Cardiac fibroblast (primary cell): ENCODE data around the gene DHCR24.
A peak's percentile ranks its signal among the peaks of the same experiment; 100 is the strongest.
"Not testable (repeated sequence)": the region's sequence is repeated elsewhere in the genome, so short reads cannot be mapped to it uniquely, and the experiment has no call there.

Experiments used
- DNase-seq, 2 donors: peaks; one replicate each; pipeline versions ENCODE4 v3.0.0 to v3.0.0-alpha.2; 2010; ENCODE audit warnings: low read depth in 2 of 2
- H3K4me3 ChIP-seq, 2 donors: replicated peaks in 1 of 2; 1 replicate in 1 of 2; 2 replicates in 1 of 2; pipeline ENCODE4 v1.5.1; 2011; ENCODE audit warnings: low read depth in 2 of 2, low read length in 2 of 2, mild to moderate bottlenecking in 2 of 2, moderate library complexity in 1 of 2
- TF ChIP-seq, protein P1 (sequence below): IDR thresholded peaks from one replicate; pipeline ENCODE4 v1.5.1; 2011; ENCODE audit warnings: low read depth, mild to moderate bottlenecking, low read length, inconsistent platforms

The DHCR24 gene, protein sequence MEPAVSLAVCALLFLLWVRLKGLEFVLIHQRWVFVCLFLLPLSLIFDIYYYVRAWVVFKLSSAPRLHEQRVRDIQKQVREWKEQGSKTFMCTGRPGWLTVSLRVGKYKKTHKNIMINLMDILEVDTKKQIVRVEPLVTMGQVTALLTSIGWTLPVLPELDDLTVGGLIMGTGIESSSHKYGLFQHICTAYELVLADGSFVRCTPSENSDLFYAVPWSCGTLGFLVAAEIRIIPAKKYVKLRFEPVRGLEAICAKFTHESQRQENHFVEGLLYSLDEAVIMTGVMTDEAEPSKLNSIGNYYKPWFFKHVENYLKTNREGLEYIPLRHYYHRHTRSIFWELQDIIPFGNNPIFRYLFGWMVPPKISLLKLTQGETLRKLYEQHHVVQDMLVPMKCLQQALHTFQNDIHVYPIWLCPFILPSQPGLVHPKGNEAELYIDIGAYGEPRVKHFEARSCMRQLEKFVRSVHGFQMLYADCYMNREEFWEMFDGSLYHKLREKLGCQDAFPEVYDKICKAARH

DNA sequence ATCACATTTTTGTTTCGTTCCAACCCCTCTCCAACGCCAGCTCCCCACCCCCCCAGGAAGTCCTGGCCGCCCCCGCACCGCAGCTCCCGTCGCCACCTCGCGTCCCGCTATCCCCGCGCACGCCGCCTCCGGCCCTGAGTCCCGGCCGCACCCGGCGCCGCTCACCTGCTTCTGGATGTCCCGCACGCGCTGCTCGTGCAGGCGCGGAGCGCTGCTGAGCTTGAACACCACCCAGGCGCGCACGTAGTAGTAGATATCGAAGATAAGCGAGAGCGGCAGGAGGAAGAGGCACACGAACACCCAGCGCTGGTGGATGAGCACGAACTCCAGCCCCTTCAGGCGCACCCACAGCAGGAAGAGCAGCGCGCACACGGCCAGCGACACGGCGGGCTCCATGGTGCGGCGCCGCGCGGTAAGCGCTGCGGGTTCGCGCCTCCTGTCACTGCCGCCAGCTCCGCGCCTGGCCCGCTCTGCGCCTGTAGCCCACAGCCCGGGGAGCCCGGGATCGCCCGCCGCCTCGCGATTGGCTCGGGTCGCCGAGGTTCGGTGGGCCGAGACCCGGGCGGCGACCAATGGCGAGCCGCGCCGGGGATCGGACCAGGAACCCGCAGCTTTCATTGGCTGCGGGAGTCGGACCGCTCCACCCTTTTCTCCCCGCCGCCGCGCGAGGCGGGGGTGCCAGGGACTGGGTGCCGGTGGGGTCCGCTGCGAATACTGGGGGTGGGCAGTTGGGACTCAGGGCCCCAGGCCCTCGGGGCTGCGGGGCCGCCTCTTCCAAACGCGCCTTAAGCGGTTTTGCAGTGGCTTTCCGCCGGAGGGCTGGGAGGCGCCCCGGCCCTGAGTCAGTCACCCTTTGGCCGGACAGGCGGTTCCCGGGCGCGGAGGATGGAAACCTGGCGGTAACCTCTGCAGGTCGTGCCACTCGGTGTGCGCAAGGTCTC is at the start of gene DHCR24:
DHCR24 (minus strand) TSS at position 472 of the 941 bp plus-strand sequence; CDS start at position 396, 76 bp downstream.
- TF ChIP-seq, protein P1, sequence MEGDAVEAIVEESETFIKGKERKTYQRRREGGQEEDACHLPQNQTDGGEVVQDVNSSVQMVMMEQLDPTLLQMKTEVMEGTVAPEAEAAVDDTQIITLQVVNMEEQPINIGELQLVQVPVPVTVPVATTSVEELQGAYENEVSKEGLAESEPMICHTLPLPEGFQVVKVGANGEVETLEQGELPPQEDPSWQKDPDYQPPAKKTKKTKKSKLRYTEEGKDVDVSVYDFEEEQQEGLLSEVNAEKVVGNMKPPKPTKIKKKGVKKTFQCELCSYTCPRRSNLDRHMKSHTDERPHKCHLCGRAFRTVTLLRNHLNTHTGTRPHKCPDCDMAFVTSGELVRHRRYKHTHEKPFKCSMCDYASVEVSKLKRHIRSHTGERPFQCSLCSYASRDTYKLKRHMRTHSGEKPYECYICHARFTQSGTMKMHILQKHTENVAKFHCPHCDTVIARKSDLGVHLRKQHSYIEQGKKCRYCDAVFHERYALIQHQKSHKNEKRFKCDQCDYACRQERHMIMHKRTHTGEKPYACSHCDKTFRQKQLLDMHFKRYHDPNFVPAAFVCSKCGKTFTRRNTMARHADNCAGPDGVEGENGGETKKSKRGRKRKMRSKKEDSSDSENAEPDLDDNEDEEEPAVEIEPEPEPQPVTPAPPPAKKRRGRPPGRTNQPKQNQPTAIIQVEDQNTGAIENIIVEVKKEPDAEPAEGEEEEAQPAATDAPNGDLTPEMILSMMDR: no peak
- peak; percentile 75 to 85 for DNase-seq
- H3K4me3 ChIP-seq: peak within 1 kb of the TSS; percentile 87 to 99

DNA sequence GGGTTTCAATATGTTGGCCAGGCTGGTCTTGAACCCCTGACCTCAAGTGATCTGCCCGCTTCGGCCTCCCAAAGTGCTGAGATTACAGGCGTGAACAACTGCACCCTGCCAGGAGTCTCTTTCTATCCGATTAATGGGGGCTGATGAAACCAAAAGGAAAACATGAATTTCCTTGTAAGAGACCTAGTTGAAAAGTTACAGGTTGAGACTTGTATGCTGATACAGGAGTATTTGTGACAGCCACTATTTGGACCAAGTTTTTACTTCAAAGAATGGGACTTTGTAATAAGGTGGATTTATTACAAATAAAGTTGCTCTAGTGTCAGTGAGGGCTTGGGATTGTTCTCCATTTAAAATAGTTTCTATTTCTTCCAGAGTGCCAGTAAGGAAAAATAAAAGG is 49.8 kb upstream of the DHCR24 start:
- H3K4me3 ChIP-seq: no peak overlapping the region
- TF ChIP-seq, protein P1: no peak
- DNase-seq: no peak

DNA sequence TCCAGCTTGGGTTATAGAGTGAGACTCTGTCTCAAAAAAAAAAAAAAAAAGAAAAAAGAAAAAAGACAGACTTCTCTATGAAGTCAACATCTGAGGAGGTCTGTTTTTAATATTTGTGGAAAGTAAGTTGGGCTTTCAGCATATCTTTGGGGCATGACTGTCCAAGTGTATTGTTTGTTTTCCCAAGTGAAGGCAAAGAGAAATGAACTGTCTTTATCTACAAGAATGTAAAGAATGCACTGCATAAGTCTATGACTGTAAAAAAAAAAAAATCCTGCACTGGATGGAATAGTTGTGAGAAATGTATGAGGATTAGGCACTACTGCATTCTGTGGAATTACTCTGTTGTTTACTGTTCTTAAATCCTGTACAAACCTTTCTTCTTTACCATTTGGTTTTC is 47.9 kb upstream of the DHCR24 start:
- peak; percentile 93 to 95 for DNase-seq
- TF ChIP-seq, protein P1: no peak
- H3K4me3 ChIP-seq: no peak overlapping the region

DNA sequence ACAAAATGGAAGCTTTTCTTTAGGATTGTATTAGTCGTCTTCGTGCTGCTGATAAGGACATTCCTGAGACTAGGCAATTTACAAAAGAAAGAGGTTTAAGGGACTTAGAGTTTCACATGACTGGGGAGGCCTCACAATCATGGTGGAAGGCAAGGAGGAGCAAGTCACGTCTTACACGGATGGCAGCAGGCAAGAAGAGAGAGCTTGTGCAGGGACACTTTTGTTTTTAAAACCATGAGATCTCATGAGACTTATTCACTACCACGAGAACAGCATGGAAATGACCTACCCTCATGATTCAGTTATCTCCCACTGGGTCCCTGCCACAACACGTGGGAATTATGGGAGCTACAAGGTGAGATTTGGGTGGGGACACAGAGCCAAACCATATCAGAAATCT is 47.1 kb upstream of the DHCR24 start:
- H3K4me3 ChIP-seq, DNase-seq: not testable (repeated sequence)

DNA sequence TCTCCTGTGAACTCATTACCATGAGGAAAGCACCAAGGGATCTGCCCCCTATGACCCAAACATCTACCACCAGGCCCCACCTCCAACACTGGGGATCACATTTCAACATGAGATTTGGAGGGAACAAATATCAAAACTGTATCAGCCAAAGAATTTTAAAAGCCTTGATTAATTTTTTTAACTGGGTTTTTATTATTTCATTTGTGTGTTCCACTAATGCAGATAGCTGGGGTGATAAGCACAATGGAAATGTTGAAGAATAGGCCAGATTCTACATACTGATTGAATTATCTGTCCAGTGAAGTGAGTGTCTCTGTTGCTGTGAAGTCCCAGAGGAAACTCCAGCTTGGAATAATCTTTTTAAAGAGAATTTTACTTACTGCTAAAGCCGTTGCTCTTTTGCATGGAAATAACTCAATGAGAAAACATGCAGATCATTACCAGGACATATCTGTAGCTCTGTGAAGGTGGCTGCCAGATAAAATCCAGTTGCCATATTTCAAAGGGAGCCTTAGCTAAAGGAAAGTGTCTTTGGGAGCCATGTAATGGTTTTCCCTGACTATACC is 44.4 kb upstream of the DHCR24 start:
- DNase-seq: no peak
- TF ChIP-seq, protein P1: no peak
- H3K4me3 ChIP-seq: no peak overlapping the region

DNA sequence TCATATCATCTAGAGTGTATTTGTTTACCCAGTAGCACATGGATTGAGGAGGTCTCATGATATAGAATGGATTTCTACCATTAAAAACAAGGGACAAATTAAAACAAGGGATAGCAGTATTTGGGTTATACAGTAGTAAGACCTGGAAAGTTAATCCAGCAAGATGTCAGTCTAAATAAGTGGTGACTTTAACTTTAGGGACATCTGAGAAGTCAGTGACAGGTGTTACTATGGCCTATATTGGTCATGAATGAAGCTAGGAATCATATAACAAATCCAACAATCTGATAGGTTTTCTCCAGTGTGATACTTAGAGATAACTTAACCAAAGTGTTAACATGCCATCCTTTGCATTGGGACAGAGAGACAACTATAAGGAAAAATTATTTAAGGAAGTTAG is 42.7 kb upstream of the DHCR24 start:
- no peak overlapping the region for H3K4me3 ChIP-seq
- TF ChIP-seq, protein P1: no peak
- no peak for DNase-seq
